Urothelium cell line (cell line): ENCODE data around the gene KLHL22.
"Not testable (repeated sequence)": the region's sequence is repeated elsewhere in the genome, so short reads cannot be mapped to it uniquely, and the experiment has no call there.

Source experiments
- DNase-seq: peaks from one replicate; pipeline ENCODE4 v3.0.0; 2011; ENCODE audit warnings: low spot score, mixed read lengths
- FAIRE-seq: peaks from 2 replicates; lab custom pipeline; 2011; peaks lifted over from hg19 to GRCh38; lab: Jason Lieb, UNC

The KLHL22 gene

GRCh38 chr22:20494978-20495860, at the start of gene KLHL22:
Gene KLHL22, minus strand, starts transcription at chr22:20495795. Its CDS starts 6,584 bp downstream, at chr22:20489211.
- peak; percentile 81 for FAIRE-seq
- peak; percentile 83 for DNase-seq

- not testable (repeated sequence) for FAIRE-seq, DNase-seq
Observed at GRCh38 chr22:20545318-20545634, 49.7 kb upstream of the KLHL22 start.

GRCh38 chr22:20542736-20543135, 47.1 kb upstream of the KLHL22 start:
- DNase-seq = no peak

GRCh38 chr22:20542055-20542454, 46.5 kb upstream of the KLHL22 start:
- FAIRE-seq = no peak
- no peak for DNase-seq

More at GRCh38 chr22:20542736-20543135, 47.1 kb upstream of the KLHL22 start:
- no peak for FAIRE-seq

GRCh38 chr22:20538875-20539274, 43.3 kb upstream of the KLHL22 start:
- not testable (repeated sequence) for FAIRE-seq, DNase-seq

- FAIRE-seq (no peak), DNase-seq (no peak)
Observed at GRCh38 chr22:20537983-20538382, 42.4 kb upstream of the KLHL22 start.

GRCh38 chr22:20537325-20537756, 41.7 kb upstream of the KLHL22 start:
- FAIRE-seq = no peak
- DNase-seq = no peak

GRCh38 chr22:20536590-20537324, 41.2 kb upstream of the KLHL22 start:
- no peak for DNase-seq
- peak; percentile 27 for FAIRE-seq

GRCh38 chr22:20533879-20534265, 38.3 kb upstream of the KLHL22 start:
- no peak for DNase-seq
- no peak for FAIRE-seq

- FAIRE-seq = peak; percentile 76
- no peak for DNase-seq
Observed at GRCh38 chr22:20533095-20533878, 37.7 kb upstream of the KLHL22 start.

GRCh38 chr22:20532256-20532993, 36.8 kb upstream of the KLHL22 start:
- DNase-seq = no peak

GRCh38 chr22:20531404-20532201, 36.0 kb upstream of the KLHL22 start:
- peak; percentile 98 for DNase-seq
- peak; percentile 99 for FAIRE-seq

More at GRCh38 chr22:20532256-20532993, 36.8 kb upstream of the KLHL22 start:
- FAIRE-seq = peak; percentile 61

GRCh38 chr22:20531154-20531403, 35.5 kb upstream of the KLHL22 start:
- DNase-seq = no peak
- FAIRE-seq = no peak

- FAIRE-seq = peak; percentile 97
- DNase-seq = peak; percentile 89
Observed at GRCh38 chr22:20530368-20531153, 35.0 kb upstream of the KLHL22 start.

- DNase-seq (no peak), FAIRE-seq (peak; percentile 20)
Observed at GRCh38 chr22:20528405-20528978, 32.9 kb upstream of the KLHL22 start.

- peak; percentile 42 for DNase-seq
- FAIRE-seq = no peak
Observed at GRCh38 chr22:20526628-20527355, 31.2 kb upstream of the KLHL22 start.

GRCh38 chr22:20526305-20526627, 30.7 kb upstream of the KLHL22 start:
- FAIRE-seq (no peak), DNase-seq (no peak)

GRCh38 chr22:20525048-20525447, 29.5 kb upstream of the KLHL22 start:
- DNase-seq = no peak
- no peak for FAIRE-seq
